ENCODE data around the gene MYO5B. TPM values are rescaled to one million over a fixed set of nuclear protein-coding genes. Genes with fewer than 3 reads are reported as not detected.

The MYO5B gene
- polyA plus RNA-seq, 1 of the 3 experiments (the other 2 are of a cell fraction), result 1.3 TPM

DNA sequence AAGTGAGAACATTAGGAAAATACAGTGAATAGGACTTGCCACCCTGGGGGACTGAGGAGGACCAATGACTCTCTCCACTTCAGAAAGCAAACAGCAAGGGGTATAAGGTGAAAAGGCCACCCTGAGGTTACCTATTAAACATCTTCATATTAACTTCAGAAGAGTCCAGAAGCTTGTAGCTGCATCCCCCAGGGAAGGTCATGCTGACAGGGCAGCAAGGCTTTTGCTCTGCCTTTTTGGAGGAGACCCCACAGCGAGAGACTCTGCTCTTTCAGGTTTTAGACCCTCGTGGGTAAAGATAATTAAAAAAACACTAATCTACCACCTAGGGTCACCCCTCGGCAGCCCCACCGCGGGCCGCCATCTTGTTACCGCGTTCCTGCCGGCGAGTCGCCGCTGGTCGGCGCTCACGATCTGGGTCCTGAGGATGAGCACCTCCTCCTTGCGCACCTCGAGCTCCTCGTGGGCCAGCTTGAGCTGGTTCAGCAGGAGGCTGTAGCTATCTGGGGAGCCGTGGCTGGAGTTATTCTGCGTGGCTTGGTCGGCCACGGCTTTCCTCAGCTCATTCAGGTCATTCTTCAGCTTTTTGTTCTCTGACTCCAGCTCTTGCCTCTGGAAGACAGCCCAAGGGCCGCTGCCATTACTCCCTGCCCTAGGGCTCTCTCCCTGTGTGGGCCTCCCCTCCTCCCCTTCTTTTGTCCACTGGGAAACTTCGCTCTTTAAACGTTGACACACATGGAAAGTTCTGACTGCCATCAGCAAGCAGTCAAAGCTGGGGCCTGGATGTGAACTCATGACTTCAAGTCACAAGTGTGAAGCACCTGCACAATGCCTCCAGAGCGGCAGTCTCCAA lies 331.0 kb downstream of the MYO5B start:
- Histone ChIP-seq H3K4me1 (ENCODE audit: control insufficient read depth in 1 of 2, insufficient read depth in 2 of 2, low read depth in 1 of 2, low read length in 1 of 2) (peaks cover 0 to 5% of the 10 kb centered on the region in 2 experiments; a peak in 1 of 4 replicates), H3K79me2 (ENCODE audit: insufficient read depth) (no peaks in the 10 kb centered on the region), H2AFZ (ENCODE audit: low read depth) (no peak overlapping the region), H3K9ac (no peak overlapping the region), H3K4me2 (no peak overlapping the region), H3F3A (replicated peaks; ENCODE audit: insufficient read depth) (no peaks in the 10 kb centered on the region), H3K36me3 (replicated peaks in 1 of 2; ENCODE audit: control insufficient read depth in 1 of 2, insufficient read depth in 2 of 2, low read length in 1 of 2) (no peaks in the 10 kb centered on the region), H3K9me2 (no peaks in the 10 kb centered on the region), H3K9me3 (no peaks in the 10 kb centered on the region), H3K4me3 (ENCODE audit: low read depth in 2 of 2, low read length in 1 of 2) (no peak overlapping the region), H3K27ac (ENCODE audit: low read depth in 2 of 2, low read length in 1 of 2) (no peak overlapping the region), H4K20me1 (ENCODE audit: insufficient read depth) (no peaks in the 10 kb centered on the region), H3K27me3 (ENCODE audit: insufficient read depth) (no peaks in the 10 kb centered on the region)
- CTCF ChIA-PET, result interaction anchor here (1.0 to 15.8 kb wide), 4 partner anchors 10 to 352 kb away, joined by 3 to 254 read pairs (median 3); no protein-coding TSS in a partner anchor
- 86% methylated on average over 26 of the region's 26 CpGs for WGBS (ENCODE audit: low lambda C conversion rate)
- POLR2A ChIA-PET, result no interaction called here
- TF ChIP-seq GATA2 (CRISPR knock-in tag; IDR thresholded peaks at IDR 0.05) (no peak), MEF2A (IDR thresholded peaks at IDR 0.05; ENCODE audit: borderline replicate concordance, low read depth) (no peak), RAD21 (IDR thresholded peaks at IDR 0.05; ENCODE audit: low read length) (no peak), GABPA (IDR thresholded peaks at IDR 0.05; ENCODE audit: low read depth) (no peak)
- TF ChIP-seq, protein P1, sequence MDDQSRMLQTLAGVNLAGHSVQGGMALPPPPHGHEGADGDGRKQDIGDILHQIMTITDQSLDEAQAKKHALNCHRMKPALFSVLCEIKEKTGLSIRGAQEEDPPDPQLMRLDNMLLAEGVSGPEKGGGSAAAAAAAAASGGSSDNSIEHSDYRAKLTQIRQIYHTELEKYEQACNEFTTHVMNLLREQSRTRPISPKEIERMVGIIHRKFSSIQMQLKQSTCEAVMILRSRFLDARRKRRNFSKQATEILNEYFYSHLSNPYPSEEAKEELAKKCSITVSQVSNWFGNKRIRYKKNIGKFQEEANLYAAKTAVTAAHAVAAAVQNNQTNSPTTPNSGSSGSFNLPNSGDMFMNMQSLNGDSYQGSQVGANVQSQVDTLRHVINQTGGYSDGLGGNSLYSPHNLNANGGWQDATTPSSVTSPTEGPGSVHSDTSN (IDR thresholded peaks at IDR 0.05), result no peak
- DNase-seq, result no peak

DNA sequence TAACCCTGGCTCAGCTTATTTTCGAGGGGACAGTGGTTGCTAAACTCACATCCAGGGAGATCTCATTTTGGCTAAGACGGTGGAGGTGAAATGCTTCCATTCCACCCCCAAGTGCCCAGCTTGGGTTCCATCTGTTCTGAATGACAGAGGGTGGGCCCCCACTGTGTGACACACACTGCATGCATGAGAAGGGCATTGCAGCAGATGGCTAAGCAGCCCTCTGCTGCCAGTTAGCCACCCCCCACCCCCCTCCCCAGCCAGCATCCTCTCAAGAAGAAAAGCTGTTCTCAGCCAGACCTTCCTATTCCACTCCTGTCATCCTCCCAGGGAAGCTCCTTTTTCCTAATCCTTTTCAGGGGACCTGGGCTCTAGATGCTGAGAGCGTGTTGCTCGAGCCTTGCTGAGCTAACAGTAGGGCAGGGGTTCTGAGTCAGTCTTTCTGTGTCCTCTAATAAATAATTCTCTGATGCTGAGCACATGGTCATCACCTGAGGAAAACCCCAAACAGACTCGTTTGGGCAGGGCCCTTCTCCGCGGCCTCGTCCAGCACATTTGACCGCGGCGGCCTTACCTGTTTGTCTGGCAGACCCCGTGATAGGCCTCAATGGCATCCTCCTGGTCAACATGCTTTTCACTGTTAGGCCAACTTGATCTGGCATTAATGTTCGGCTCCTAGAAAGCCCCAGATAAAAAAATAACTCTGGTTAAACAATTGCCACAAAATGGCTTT lies 332.1 kb downstream of the MYO5B start:
- H3K4me3 ChIP-seq (ENCODE audit: low read depth in 2 of 2, low read length in 1 of 2), result no peak overlapping the region
- no peak overlapping the region for H2AFZ ChIP-seq (ENCODE audit: low read depth)
- no peak for TF ChIP-seq RAD21 (IDR thresholded peaks at IDR 0.05; ENCODE audit: low read length)
- TF ChIP-seq, protein P2, sequence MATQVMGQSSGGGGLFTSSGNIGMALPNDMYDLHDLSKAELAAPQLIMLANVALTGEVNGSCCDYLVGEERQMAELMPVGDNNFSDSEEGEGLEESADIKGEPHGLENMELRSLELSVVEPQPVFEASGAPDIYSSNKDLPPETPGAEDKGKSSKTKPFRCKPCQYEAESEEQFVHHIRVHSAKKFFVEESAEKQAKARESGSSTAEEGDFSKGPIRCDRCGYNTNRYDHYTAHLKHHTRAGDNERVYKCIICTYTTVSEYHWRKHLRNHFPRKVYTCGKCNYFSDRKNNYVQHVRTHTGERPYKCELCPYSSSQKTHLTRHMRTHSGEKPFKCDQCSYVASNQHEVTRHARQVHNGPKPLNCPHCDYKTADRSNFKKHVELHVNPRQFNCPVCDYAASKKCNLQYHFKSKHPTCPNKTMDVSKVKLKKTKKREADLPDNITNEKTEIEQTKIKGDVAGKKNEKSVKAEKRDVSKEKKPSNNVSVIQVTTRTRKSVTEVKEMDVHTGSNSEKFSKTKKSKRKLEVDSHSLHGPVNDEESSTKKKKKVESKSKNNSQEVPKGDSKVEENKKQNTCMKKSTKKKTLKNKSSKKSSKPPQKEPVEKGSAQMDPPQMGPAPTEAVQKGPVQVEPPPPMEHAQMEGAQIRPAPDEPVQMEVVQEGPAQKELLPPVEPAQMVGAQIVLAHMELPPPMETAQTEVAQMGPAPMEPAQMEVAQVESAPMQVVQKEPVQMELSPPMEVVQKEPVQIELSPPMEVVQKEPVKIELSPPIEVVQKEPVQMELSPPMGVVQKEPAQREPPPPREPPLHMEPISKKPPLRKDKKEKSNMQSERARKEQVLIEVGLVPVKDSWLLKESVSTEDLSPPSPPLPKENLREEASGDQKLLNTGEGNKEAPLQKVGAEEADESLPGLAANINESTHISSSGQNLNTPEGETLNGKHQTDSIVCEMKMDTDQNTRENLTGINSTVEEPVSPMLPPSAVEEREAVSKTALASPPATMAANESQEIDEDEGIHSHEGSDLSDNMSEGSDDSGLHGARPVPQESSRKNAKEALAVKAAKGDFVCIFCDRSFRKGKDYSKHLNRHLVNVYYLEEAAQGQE (IDR thresholded peaks at IDR 0.05; ENCODE audit: low read depth, low read length), result no peak
- TF ChIP-seq JUND (IDR thresholded peaks at IDR 0.05), result no peak
- TF ChIP-seq, protein P3, sequence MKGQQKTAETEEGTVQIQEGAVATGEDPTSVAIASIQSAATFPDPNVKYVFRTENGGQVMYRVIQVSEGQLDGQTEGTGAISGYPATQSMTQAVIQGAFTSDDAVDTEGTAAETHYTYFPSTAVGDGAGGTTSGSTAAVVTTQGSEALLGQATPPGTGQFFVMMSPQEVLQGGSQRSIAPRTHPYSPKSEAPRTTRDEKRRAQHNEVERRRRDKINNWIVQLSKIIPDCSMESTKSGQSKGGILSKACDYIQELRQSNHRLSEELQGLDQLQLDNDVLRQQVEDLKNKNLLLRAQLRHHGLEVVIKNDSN (IDR thresholded peaks at IDR 0.05; ENCODE audit: borderline replicate concordance, low read depth), result no peak
- TF ChIP-seq NFIC (IDR thresholded peaks at IDR 0.05; ENCODE audit: borderline replicate concordance), result no peak
- TF ChIP-seq NRF1 (IDR thresholded peaks at IDR 0.05; ENCODE audit: low read depth, low read length), result no peak
- TF ChIP-seq RXRA (IDR thresholded peaks at IDR 0.05; ENCODE audit: borderline replicate concordance, low read depth), result no peak
- no peak for TF ChIP-seq SIN3A (IDR thresholded peaks at IDR 0.05; ENCODE audit: borderline replicate concordance, low read depth, low read length)
- TF ChIP-seq FOSL2 (IDR thresholded peaks at IDR 0.05; ENCODE audit: borderline replicate concordance, low read depth), result no peak
- TF ChIP-seq TCF12 (IDR thresholded peaks at IDR 0.05), result no peak
- TF ChIP-seq YY1 (IDR thresholded peaks at IDR 0.05; ENCODE audit: low read depth), result no peak
- TF ChIP-seq MXI1 (IDR thresholded peaks at IDR 0.05; ENCODE audit: low read depth, low read length), result no peak
- TF ChIP-seq EZH2phosphoT487 (IDR thresholded peaks at IDR 0.05; ENCODE audit: borderline replicate concordance, low read depth), result no peak
- no peak for TF ChIP-seq FOXJ3 (CRISPR knock-in tag; IDR thresholded peaks at IDR 0.05)
- no peak for TF ChIP-seq TAF1 (IDR thresholded peaks at IDR 0.05; ENCODE audit: borderline replicate concordance, low read depth, low read length)
- TF ChIP-seq EP300 (IDR thresholded peaks at IDR 0.05; ENCODE audit: borderline replicate concordance in 1 of 2, low read depth in 1 of 2, low read length in 1 of 2), result no peak
- CTCF ChIA-PET, result interaction anchor here (1.0 to 15.8 kb wide), 12 partner anchors 10 to 546 kb away, joined by 3 to 254 read pairs (median 8); partner anchors contain the start of gene LIPG
- H3K36me3 ChIP-seq (replicated peaks in 1 of 2; ENCODE audit: control insufficient read depth in 1 of 2, insufficient read depth in 2 of 2, low read length in 1 of 2), result no peaks in the 10 kb centered on the region
- no peak overlapping the region for H3K27ac ChIP-seq (ENCODE audit: low read depth in 2 of 2, low read length in 1 of 2)
- 81% methylated on average over 12 of the region's 13 CpGs for WGBS (ENCODE audit: low lambda C conversion rate)
- no peaks in the 10 kb centered on the region for H3K79me2 ChIP-seq (ENCODE audit: insufficient read depth)
- H3K4me2 ChIP-seq, result no peak overlapping the region
- H3K9me3 ChIP-seq, result no peaks in the 10 kb centered on the region
- no peaks in the 10 kb centered on the region for H4K20me1 ChIP-seq (ENCODE audit: insufficient read depth)
- H3K4me1 ChIP-seq (ENCODE audit: control insufficient read depth in 1 of 2, insufficient read depth in 2 of 2, low read depth in 1 of 2, low read length in 1 of 2), result peaks cover 3 to 5% of the 10 kb centered on the region in 2 experiments; a peak in 2 of 4 replicates
- no peak for DNase-seq
- H3F3A ChIP-seq (replicated peaks; ENCODE audit: insufficient read depth), result no peaks in the 10 kb centered on the region
- POLR2A ChIA-PET, result no interaction called here
- H3K9ac ChIP-seq, result no peak overlapping the region
- no peaks in the 10 kb centered on the region for H3K27me3 ChIP-seq (ENCODE audit: insufficient read depth)
- no peaks in the 10 kb centered on the region for H3K9me2 ChIP-seq

Data from SK-N-SH (cell line).